ENCODE data around the gene FKBP10.
A peak's percentile ranks its signal among the peaks of the same experiment; 100 is the strongest.
"Not testable (repeated sequence)": the region's sequence is repeated elsewhere in the genome, so short reads cannot be mapped to it uniquely, and the experiment has no call there.

FKBP10 gene

DNA sequence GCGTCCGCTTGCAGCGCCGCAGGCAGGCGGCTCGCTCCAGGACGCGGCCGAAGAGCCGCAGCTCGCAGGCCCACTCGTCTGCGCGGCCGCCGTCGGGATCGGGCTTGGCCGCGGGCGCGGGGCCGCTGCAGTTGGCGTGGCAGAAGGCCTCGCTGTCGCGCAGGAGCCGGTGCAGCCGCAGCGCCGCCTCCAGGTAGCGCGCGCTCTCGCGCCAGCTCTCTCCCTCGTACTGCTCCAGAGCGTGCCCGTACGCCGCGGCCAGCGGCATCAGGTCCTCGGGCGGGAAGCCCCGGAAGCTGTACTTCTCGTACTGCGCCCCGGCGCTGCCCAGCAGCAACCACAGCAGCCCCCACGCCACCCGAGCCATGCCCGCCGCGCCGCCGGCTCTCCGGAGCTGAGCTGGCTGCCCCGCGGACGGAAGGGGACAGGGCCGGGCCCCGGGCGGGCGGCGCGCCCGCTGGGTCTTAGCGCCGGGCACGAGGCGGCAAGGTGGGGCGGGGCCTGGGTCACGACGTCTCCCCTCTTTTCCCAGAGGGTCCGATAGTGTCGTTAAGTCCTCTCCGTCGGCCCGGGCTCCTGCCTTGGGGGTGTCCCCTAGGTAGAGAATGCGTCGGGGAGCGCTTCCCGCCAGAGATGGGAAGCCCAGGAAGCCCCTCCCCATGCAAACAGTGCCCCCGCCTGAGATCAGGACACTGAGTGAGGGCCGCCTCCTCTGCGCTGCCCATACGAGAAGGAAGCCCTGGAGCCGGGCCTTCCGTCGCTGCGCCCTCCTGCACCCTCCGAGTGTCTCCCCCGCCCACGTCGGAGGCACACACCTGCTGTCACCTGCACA, 1.0 kb upstream of the FKBP10 start, which contains the start of gene P3H4:
P3H4 (minus strand) TSS at position 401 of the 832 bp plus-strand sequence; CDS start at position 367, 34 bp downstream.
- DNase-seq: peak; percentile 71 to 76

DNA sequence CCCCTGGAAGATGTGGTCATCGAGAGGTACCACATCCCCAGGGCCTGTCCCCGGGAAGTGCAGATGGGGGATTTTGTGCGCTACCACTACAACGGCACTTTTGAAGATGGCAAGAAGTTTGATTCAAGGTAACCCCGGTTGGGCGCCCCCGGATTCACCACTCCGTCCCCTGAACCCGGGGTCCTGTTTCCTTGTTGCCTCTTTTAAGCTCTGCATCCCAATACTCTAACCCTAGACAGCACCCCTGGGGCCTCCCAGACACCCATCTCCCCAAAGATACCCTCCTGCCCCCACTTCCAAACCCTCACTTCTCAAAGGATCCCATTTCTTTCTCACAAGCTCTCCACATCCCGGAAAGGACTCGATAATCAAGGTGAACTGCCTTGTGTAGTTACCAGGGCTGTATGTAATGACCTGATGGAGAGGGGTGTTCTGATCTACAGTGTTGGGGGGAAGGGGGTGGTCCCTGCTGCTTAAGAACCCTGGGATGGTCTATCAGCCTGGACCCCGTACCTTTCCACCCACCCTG, 412 bp downstream of the FKBP10 start:
- no peak for DNase-seq

DNA sequence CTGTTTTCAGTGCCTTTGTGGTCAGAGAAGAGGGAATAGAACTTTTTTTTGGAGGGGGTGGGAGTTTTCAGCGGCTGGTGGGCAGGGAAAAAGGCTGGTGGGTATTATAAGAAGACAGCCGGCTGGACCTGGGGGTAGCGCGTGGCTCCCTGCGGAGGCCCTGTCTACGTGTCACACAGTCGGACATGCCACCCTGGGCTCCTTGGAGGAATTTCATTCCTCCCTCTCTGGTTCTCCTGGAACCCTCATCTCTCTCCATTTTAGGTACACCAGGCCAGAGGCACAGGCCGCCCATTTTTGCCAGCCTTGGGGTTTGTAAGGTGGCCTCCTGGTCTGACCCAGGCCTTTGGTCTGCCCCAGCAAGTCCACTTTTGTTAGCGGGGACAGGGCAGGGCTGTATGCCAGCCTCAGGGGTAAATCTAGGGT, 908 bp downstream of the FKBP10 start:
- no peak for DNase-seq

DNA sequence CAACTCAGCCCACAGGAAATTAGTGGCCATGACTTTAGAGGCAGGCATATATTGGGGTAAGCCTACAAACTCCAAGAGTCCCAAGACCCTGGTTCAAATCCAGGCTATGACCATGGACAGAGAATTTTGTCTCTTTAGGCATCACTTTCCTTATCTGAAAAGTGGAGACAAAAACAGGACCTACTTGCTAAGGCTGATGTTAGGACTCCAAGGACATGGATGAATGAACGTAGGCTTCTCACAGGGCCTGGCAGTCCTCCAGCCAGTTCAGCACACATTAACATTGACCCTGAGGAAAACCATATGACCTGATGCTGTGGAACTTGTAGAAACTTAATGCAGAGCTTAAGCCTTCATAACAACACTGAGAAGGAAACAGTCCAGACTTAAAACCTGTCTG, 1.4 kb downstream of the FKBP10 start:
- no peak for DNase-seq

DNA sequence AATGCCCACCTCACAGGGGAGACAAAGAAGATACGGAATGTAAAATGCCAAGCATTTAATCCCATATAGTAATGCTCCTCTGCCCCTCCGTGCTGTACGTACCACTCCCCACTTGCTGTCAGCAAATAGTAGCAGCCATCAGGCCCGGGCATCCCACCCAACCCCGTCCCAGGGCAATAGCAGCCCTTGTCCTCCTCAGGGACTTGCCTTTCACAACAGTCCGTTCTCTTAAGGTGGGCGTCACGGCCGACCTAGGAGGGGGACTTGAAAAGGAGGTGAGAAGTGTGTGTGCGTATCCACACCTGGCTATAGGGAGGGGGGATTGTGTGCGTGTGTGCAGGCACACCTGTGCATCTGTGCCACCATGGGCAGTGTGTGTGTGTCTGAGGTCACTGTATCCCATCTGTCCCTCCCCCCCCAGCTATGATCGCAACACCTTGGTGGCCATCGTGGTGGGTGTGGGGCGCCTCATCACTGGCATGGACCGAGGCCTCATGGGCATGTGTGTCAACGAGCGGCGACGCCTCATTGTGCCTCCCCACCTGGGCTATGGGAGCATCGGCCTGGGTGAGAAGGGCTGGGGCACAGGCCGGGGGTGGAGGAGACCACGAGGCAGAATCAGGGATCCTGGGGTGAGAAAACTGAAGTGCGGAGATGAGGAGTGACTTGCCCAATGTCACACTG, 4.0 kb downstream of the FKBP10 start:
- no peak for DNase-seq

DNA sequence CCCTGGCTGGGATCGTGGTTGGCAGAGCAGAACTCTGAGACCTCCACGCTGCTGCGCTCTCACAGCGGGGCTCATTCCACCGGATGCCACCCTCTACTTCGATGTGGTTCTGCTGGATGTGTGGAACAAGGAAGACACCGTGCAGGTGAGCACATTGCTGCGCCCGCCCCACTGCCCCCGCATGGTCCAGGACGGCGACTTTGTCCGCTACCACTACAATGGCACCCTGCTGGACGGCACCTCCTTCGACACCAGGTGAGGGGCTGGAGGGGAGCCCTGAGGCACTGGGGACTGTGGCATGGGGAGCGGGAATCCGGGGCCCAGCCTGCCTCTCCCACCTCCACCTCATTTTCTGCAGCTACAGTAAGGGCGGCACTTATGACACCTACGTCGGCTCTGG, 5.2 kb downstream of the FKBP10 start:
- DNase-seq: no peak

DNA sequence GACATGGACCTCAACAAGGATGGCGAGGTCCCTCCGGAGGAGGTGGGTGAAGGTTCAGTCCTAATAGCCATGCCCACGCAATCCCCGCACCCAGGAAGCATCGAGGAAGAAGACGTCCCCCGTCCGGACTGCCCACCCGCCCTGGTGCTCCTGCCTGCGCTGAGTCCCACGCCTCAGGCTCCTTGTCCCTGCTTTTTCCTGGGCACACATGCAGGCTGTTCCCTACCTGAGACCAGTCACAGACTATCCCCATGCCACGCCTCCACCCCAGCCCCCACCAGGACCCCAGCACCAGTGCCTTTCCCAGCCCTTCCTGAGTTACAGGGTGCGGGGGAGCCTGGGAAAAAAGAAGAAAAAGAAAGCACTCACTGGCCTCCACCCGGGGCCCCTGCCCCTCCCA, 9.0 kb downstream of the FKBP10 start:
- DNase-seq: no peak

DNA sequence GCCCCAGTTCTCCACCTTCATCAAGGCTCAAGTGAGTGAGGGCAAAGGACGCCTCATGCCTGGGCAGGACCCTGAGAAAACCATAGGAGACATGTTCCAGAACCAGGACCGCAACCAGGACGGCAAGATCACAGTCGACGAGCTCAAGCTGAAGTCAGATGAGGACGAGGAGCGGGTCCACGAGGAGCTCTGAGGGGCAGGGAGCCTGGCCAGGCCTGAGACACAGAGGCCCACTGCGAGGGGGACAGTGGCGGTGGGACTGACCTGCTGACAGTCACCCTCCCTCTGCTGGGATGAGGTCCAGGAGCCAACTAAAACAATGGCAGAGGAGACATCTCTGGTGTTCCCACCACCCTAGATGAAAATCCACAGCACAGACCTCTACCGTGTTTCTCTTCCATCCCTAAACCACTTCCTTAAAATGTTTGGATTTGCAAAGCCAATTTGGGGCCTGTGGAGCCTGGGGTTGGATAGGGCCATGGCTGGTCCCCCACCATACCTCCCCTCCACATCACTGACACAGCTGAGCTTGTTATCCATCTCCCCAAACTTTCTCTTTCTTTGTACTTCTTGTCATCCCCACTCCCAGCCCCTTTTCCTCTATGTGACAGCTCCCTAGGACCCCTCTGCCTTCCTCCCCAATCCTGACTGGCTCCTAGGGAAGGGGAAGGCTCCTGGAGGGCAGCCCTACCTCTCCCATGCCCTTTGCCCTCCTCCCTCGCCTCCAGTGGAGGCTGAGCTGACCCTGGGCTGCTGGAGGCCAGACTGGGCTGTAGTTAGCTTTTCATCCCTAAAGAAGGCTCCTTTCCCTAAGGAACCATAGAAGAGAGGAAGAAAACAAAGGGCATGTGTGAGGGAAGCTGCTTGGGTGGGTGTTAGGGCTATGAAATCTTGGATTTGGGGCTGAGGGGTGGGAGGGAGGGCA, 9.7 kb downstream of the FKBP10 start:
- no peak for DNase-seq

DNA sequence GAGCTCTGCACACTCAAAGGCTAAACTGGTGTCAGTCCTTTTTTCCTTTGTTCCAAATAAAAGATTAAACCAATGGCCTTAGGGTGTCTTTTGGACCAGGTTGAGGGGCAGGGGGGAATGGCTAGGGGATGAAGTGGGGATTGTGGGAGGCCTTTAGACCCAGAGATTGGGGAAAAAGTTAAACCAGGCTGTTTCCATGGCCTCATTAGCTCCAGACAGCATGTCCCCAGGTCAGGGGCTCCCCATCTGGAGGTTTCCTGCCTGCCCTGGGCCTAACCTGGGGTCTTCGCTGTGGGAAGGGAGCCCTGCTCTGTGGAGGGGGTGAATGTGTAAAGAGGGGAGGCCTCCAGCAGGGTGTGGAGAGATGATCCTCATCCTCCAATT, 10.3 kb downstream of the FKBP10 start:
- DNase-seq: no peak

DNA sequence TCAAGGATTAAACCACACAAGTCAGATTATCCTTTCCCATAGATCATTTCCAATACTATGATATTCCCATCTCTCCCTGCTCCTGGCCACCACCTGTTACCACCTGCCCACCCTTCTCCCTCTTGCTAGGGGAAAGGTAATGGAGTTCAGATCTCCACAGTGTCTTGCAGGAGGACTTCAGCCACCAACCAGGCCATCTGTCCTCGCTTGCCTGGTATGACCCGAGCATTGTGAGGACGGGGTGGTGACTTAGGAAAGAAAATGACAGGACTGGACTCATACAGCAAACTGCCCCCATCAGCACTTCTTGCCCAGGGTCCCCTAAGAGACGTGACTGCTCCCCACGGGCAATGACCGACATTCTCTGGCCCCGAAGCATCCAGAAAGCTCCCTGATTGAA, 10.8 kb downstream of the FKBP10 start:
- DNase-seq: no peak

DNA sequence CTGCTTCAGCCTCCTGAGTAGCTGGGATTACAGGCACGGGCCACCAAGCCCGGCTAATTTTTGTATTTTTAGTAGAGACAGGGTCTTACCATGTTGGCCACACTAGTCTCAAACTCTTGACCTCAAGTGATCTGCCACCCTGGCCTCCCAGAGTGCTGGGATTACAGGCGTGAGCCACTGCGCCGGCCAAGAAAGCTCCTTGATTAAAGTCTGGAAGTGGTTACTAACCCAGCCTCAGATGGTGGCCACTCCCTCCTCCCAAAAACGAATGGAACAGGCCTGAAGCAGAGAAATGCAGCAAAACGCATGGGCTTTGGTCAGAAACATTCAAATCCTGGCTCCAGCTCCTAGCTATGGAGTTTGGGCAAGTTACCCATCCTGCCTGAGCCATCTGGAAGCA, 11.3 kb downstream of the FKBP10 start:
- no peak for DNase-seq

DNA sequence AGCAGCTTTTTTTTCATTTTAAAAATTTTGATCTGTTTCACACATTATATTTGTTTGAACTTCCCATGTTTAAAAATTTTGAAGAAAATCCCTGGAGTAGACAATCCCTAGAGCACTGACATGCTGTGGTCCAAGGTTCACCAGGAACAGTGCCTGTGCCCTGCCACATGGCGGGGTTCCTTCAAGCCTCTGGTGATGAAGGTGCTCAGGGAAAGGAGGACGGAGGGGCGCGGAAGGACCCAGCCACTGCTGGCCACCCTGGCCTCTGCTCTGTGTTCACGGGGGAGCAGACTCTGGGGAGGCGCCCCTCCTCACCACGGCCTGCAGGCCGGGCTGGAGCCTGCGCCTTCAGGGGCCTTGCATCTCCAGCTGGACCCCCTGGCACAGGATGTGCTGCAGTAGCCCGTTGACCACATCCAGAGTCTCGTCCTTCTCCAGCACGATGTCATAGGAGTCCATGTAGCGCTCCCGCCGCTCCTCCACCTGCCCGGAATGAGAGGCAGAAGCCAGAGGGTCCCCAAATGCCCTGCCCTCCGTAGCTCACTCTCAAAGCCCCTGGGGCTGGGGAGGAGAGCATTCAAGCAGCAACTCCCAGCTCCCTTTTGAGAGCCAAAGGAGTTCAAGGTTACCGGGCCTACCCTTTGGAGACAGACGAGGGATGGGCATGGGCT, 12.5 kb downstream of the FKBP10 start:
- no peak for DNase-seq

DNA sequence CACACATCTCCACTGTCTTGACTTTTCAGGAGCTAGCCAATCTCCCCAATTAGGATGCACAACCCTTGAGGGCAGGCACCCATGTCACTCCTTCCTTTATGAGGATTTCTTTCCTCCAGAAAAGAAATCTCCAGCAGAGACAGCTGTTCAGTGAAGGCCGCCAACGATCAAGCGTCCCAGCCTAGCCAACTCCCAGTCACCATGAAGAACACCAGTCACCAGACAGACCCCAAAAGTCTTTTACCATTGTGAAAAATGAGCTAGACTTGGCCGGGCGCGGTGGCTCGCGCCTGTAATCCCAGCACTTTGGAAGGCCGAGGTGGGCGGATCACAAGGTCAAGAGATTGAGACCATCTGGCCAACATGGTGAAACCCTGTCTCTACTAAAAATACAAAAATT, 17.2 kb downstream of the FKBP10 start:
- DNase-seq: not testable (repeated sequence)

DNA sequence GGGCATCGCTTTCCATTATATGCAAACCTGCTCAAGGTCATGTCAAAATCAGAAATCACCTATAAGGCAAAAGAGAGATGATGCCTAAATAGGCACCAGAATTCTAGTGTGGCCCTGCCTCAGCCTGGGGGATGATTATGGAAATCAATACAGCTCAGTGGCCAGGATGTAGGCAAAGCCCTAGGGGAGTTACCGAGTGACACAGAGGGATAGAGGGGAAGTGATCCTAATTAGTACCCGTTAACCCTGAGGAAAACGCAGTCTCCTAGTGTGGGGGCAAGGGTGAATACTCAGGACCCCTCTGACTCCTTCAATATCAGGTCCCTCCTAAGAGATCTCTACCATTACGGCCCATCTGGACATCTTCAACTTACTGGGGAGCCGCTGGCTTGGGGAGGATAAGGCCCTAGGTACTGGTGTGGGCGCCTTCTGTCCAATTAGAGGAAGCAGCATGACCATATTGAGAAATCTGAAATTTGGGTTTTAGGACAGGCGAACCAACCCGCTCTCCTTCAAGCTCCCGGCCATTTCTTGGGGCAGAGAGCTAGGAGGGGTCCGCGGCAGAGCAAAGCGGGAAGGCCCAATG, 22.5 kb downstream of the FKBP10 start:
- no peak for DNase-seq

DNA sequence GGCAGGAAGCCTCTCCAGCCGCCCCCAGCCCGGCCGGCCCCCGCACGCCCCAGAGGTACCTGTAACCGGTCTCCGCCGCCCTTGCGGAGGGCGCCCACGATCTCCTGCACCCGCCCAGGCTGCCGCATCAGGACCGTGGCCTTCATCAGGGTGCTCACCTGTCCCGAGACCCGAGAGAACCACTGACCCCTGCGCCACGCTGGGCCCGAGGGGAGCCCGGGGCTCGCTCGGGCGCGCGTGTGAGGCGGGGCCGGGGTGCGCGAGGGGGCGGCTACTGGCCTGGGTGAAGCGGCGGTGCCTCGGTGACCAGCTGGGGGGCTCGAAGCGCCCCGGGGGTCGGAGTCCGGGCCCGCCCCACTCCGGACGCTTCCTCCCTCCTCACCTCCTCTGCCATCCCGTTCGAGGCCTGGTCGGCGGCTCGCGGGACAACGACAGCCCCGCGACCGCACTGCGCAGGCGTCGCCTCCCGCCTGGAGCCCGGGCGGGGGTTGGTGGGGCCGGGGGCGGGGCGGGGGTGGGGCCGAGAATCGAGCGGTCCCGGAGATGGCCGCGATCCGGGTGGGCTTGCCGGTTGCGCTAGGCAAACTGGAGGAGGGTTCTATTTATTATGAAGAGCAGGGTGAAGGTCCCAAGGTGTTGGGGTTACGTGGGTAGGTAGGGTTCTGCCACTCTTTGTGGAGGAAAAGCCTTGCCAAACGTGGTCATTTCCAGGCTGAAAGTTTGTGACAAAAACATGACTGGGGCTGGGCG, 23.2 kb downstream of the FKBP10 start, which contains the start of gene NT5C3B:
NT5C3B (minus strand) TSS at position 433 of the 750 bp plus-strand sequence; CDS start at position 394, 39 bp downstream.
- DNase-seq: peak; percentile 36 to 41

DNA sequence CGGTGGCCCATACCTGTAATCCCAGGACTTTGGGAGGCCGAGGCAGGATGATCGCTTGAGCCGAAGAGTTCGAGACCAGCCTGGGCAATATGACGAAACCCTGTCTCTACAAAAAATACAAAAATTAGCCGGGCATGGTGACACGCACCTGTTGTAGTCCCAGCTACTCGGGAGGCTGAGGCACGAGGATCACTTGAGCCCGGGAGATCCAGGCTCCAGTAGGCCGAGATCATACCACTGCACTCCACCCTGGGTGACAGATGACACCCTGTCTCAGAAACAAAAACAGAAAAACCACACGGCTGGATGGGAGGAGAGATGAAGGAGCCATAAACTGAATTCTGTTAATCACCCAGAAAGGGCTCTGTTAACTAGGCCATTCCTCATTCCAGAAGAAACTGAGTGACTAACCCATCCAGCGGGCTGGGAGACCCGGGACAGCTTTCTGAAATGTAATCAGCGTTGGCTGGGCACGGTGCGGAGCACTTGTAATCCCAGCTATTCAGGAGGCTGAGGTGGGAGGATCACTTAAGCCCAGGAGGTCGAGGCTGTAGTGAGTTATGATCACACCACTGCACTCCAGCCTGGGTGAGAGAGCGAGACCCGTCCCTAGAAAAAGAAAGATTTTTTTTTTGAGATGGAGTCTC, 23.9 kb downstream of the FKBP10 start:
- no peak for DNase-seq

DNA sequence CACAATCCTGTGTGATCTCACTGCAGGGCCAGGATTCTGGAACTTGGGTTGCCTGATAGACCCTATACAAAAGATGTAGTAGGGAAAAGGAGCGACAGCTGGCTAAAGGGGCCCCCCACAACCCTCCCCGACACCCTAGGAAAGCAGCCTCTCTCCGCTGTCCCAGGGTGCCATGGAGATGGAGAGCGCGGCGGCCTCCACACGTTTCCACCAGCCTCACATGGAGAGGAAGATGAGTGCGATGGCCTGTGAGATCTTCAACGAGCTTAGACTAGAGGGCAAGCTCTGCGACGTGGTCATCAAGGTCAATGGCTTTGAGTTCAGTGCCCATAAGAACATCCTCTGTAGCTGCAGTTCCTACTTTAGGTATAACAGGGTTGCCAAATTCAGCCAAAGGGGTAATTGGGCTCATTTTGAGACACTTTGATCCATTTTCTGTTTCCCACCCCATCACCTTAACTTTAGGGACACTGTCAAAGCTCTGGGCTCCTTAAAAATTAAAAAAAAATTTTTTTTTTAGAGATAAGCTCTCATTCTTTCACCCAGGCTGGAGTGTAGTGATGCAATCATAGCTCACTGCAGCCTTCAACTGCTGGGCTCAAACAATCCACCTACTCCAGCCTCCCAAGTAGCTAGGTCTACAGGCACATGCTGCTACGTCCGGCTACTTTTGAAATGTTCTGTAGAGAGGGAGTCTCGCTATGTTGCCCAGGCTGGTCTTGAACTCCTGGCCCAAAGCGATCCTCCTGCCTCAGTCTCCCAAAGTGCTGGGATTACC, 25.1 kb downstream of the FKBP10 start, which contains the start of gene KLHL10:
KLHL10 (plus strand) TSS at position 65 of the 778 bp plus-strand sequence; CDS start at position 173, 108 bp downstream.
- no peak for DNase-seq

DNA sequence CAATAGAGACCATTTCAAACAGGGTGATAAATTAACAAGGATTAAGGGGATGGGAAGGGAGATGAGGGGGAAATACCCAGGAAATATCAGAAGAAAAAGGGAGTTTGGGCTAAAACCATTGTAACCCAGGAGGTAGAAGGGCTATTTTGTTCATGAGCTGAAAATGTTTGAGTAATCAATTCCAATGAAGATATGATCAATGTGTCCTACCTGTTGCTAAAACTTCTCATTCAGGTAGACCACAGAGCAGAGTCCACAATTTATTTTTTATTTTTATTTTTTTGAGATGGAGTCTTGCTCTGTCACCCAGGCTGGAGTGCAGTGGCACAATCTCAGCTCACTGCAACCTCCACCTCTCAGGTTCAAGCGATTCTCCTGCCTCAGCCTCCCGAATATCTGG, 26.6 kb downstream of the FKBP10 start:
- not testable (repeated sequence) for DNase-seq

DNA sequence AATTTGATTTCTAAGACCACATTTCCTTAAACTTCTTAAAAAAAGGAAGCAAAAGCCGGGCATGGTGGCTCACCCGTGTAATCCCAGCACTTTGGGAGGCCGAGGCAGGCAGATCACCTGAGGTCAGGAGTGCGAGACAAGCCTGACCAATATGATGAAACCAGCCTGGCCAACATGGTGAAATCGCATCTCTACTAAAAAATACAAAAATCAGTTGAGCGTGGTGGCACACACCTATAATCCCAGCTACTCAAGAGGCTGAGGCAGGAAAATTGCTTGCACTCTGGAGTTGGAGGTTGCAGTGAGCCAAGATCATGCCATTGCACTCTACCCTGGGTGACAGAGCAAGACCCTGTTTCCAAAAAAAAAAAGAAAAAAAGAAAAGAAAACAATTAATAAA, 28.0 kb downstream of the FKBP10 start:
- DNase-seq: not testable (repeated sequence)
